OCI-LY1 (cell line): Measurements from ENCODE around the gene DNAJC16.

Experiments
- EZH2 ChIP-seq: fragments of 200-600 bp; sonication (generic), shearing (Covaris generic); IDR thresholded peaks from 2 replicates; pipeline ENCODE4 v1.8.0; 2017; ENCODE audit warnings: borderline replicate concordance, mixed run types, mild to moderate bottlenecking, antibody characterized with exemption, low read length, moderate library complexity, mixed read lengths
- TF ChIP-seq, protein P1 (sequence below): fragments of 200-600 bp; sonication (generic), shearing (Covaris generic); IDR thresholded peaks from 2 replicates; pipeline ENCODE4 v1.5.1; 2017; ENCODE audit warnings: mild to moderate bottlenecking, antibody characterized with exemption, low read length, moderate library complexity, mixed read lengths

DNA sequence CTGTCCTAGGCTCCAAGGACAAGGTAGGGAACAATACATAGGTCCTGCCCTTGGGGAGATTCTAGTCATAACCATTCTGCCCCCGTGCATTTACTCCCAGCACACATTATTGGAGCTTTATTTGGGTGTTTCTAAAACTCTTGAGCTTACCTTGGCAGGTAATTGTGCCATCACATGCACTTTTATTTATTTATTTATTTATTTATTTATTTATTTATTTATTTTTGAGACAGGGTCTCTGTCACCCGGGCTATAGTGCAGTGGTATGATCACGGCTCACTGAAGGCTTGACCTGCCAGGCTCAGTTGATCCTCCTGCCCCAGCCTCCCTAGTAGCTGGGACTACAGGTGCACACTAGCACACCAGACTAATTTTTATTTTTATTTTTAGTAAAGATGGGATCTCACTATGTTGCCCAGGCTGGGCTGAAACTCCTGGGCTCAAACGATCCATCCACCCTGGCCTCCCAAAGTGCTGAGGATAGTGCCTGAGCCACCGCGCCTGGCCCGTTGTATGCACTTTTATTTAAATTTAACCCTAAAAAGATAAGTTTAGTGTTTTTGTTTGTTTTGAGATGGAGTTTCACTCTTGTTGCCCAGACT is 49.0 kb downstream of the DNAJC16 start:
- TF ChIP-seq, protein P1, sequence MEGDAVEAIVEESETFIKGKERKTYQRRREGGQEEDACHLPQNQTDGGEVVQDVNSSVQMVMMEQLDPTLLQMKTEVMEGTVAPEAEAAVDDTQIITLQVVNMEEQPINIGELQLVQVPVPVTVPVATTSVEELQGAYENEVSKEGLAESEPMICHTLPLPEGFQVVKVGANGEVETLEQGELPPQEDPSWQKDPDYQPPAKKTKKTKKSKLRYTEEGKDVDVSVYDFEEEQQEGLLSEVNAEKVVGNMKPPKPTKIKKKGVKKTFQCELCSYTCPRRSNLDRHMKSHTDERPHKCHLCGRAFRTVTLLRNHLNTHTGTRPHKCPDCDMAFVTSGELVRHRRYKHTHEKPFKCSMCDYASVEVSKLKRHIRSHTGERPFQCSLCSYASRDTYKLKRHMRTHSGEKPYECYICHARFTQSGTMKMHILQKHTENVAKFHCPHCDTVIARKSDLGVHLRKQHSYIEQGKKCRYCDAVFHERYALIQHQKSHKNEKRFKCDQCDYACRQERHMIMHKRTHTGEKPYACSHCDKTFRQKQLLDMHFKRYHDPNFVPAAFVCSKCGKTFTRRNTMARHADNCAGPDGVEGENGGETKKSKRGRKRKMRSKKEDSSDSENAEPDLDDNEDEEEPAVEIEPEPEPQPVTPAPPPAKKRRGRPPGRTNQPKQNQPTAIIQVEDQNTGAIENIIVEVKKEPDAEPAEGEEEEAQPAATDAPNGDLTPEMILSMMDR, result no peak
- TF ChIP-seq EZH2, result no peak
